Tibial artery (tissue), 4 donors: Measurements from ENCODE around the gene MGMT.

Experiments
- DNase-seq, 2 donors: peaks; one replicate each; pipeline ENCODE4 v3.0.0-alpha.2; 2019
- H3K27ac ChIP-seq, 2 donors: fragments of 200-600 bp; sonication (generic) in 1 of 2; 1 replicate in 1 of 2; 2 replicates in 1 of 2; pipeline ENCODE4 v1.5.1; 2018 to 2019; ENCODE audit warnings: mild to moderate bottlenecking in 1 of 2
- H3K27me3 ChIP-seq, 2 donors: fragments of 200-600 bp; sonication (generic) in 1 of 2; one replicate each; pipeline versions ENCODE4 v1.5.1 to v1.6.0; 2016 to 2019
- H3K36me3 ChIP-seq, 3 donors: fragments of 200-600 bp; sonication (generic) in 2 of 3; one replicate each; pipeline ENCODE4 v1.5.1; 2016 to 2019; ENCODE audit warnings: mild to moderate bottlenecking in 2 of 3
- H3K4me1 ChIP-seq, 4 donors: fragments of 200-600 bp; sonication (generic) in 2 of 4; 1 replicate in 3 of 4; 2 replicates in 1 of 4; pipeline ENCODE4 v1.5.1; 2016 to 2019
- H3K4me3 ChIP-seq, 2 donors: fragments of 200-600 bp; sonication (generic) in 1 of 2; 1 replicate in 1 of 2; 2 replicates in 1 of 2; pipeline ENCODE4 v1.5.1; 2018 to 2019; ENCODE audit warnings: mild to moderate bottlenecking in 2 of 2
- H3K9me3 ChIP-seq, 3 donors: fragments of 200-600 bp; sonication (generic) in 1 of 3; one replicate each; pipeline ENCODE4 v1.5.1; 2016 to 2019
- intact Hi-C: fragments of 100-400 bp; cut with DNase I; formaldehyde crosslinking; loops from one replicate; pipeline ENCODE4 v1.15.0; 2023; ENCODE audit warnings: low total_unique reads
- TF ChIP-seq, protein P1 (sequence below), 2 experiments: fragments of 200-600 bp in 1 of 2; fragments of 450-650 bp in 1 of 2; IDR thresholded peaks; one replicate each; pipeline ENCODE4 v1.5.1; 2017 to 2019; ENCODE audit warnings: antibody characterized with exemption in 2 of 2, mild to moderate bottlenecking in 1 of 2, moderate library complexity in 1 of 2

MGMT gene

DNA sequence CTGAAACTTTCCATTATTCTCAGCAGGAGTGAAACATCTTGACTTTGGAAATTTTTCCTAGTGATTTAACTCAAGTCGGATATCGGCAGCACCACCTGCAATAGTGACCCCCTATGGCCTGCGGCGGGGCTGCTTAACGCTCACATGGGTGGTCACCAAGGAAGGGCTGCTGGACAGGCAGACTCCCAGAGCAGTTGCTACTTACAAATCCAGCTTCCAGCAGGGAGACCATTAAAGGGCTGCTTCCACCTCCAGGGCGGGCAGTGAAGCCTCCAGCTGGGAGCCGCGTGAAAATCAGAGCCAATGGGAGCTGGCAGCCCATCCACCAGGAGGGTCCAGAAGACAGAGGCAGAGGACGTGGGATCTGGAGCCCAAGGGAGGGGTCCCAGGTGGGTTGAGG lies 122.5 kb downstream of the MGMT start:
- H3K4me3 ChIP-seq = no peak overlapping the region
- no peak overlapping the region for H3K27ac ChIP-seq
- H3K4me1 ChIP-seq = no peaks in the 10 kb centered on the region
- TF ChIP-seq, protein P1, sequence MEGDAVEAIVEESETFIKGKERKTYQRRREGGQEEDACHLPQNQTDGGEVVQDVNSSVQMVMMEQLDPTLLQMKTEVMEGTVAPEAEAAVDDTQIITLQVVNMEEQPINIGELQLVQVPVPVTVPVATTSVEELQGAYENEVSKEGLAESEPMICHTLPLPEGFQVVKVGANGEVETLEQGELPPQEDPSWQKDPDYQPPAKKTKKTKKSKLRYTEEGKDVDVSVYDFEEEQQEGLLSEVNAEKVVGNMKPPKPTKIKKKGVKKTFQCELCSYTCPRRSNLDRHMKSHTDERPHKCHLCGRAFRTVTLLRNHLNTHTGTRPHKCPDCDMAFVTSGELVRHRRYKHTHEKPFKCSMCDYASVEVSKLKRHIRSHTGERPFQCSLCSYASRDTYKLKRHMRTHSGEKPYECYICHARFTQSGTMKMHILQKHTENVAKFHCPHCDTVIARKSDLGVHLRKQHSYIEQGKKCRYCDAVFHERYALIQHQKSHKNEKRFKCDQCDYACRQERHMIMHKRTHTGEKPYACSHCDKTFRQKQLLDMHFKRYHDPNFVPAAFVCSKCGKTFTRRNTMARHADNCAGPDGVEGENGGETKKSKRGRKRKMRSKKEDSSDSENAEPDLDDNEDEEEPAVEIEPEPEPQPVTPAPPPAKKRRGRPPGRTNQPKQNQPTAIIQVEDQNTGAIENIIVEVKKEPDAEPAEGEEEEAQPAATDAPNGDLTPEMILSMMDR (IDR thresholded peaks at IDR 0.05) = no peak
- peaks cover 0 to 17% (median 0%) of the 10 kb centered on the region in 3 donors for H3K36me3 ChIP-seq
- intact Hi-C loops = no loop called here
- H3K27me3 ChIP-seq = no peaks in the 10 kb centered on the region
- peaks cover 7 to 31% (median 16%) of the 10 kb centered on the region in 3 donors for H3K9me3 ChIP-seq
- no peak for DNase-seq

DNA sequence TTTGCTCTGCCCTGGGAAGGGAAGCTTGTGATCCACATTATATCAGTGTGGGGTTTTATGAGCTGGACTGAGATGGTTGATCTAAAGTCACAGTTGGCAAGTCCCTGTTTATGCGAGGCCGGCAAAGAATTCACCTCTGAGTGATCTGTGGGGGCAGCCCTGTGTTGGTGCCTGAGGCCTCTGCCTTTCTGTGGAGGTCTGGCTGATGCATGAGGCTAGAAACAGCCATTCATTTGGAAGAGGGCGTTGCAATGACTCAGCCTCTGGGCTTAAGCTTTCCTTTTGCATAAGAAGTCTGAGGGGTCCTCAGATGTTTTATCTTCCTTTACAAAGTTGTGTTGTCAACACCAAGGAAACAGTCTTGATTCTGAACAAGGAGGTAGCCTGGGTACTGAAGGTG lies 126.9 kb downstream of the MGMT start:
- no peaks in the 10 kb centered on the region for H3K4me1 ChIP-seq
- peaks cover 0 to 4% (median 0%) of the 10 kb centered on the region in 3 donors for H3K36me3 ChIP-seq
- H3K27me3 ChIP-seq = no peaks in the 10 kb centered on the region
- intact Hi-C loops = loop anchor here (10.0 kb wide), 1 partner anchor 1239 kb away; no protein-coding TSS in a partner anchor
- no peak for DNase-seq
- peaks cover 0 to 4% (median 0%) of the 10 kb centered on the region in 3 donors for H3K9me3 ChIP-seq
- no peak overlapping the region for H3K4me3 ChIP-seq
- TF ChIP-seq, protein P1 (IDR thresholded peaks at IDR 0.05) = no peak
- no peak overlapping the region for H3K27ac ChIP-seq

DNA sequence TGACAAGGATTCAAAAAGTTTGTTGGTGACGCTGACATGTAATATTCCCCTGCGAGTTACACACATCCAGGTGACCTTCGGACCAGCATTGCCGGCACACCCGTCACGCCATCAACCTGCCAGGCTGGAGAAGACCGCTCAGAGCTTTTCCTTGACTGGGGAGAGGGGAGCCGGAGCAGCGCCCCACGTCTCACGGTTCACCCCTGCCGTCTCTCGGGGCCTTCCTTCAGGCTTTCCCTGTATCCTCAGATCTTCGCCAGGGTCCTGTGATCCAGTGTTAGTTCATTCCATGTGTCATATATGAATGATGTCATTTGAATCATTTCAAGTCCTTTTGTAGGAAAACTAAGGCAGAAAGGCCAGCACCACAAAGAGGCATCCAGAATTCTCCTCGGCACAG lies 127.8 kb downstream of the MGMT start:
- no peak for DNase-seq
- H3K4me1 ChIP-seq = no peaks in the 10 kb centered on the region
- no peak overlapping the region for H3K4me3 ChIP-seq
- intact Hi-C loops = loop anchor here (10.0 kb wide), 1 partner anchor 1240 kb away; no protein-coding TSS in a partner anchor
- H3K27ac ChIP-seq = no peak overlapping the region
- H3K9me3 ChIP-seq = peaks cover 0 to 4% (median 0%) of the 10 kb centered on the region in 3 donors
- H3K27me3 ChIP-seq = no peaks in the 10 kb centered on the region
- peaks cover 0 to 4% (median 0%) of the 10 kb centered on the region in 3 donors for H3K36me3 ChIP-seq
- TF ChIP-seq, protein P1 (IDR thresholded peaks at IDR 0.05) = no peak

DNA sequence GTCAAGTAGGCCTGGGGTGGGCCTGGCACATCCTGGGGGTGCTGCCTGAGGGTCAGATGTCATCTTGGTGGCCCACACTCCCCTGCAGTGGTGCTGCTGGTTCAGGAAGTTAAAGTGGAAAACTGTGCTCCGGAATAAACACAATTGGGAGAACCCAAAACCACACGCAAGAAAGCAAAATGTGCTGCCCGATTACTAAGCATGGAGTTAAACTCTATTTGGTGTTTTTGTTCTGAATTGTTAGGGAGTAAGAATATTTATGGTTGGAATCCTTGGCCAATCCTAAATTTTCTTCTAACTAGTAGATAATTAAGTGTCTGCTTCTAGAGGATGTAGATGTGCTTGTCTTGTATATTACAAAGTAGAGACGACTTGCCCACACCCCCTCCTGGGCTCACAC lies 131.4 kb downstream of the MGMT start:
- Histone ChIP-seq H3K36me3 (peaks cover 0 to 4% (median 0%) of the 10 kb centered on the region in 3 donors), H3K4me1 (no peaks in the 10 kb centered on the region), H3K9me3 (peaks cover 0 to 4% (median 0%) of the 10 kb centered on the region in 3 donors), H3K27me3 (no peaks in the 10 kb centered on the region), H3K4me3 (no peak overlapping the region), H3K27ac (no peak overlapping the region)
- intact Hi-C loops = loop anchor here (10.0 kb wide), 1 partner anchor 1244 kb away; no protein-coding TSS in a partner anchor
- no peak for DNase-seq
- TF ChIP-seq, protein P1 (IDR thresholded peaks at IDR 0.05) = no peak

DNA sequence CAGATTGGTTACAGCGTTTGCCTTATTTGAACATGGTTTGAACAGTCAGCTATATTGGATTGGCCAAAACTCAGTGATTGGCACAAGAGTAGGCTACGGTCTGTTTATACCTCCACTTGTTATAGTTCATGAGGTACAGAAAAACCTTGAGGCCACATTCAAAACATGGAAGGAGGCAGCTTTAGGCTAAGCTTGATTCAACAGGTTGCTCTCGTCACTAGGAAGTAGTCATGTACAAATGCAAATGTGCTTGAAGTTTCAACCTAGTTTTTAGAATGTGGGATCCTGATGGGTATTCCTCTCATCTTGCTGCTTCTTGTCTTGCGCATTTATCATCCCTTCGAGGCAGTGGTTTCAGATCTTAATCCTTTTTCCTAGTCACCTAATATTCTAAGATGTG lies 132.1 kb downstream of the MGMT start:
- no peak overlapping the region for H3K4me3 ChIP-seq
- TF ChIP-seq, protein P1 (IDR thresholded peaks at IDR 0.05) = no peak
- no peak overlapping the region for H3K27ac ChIP-seq
- H3K36me3 ChIP-seq = peaks cover 0 to 4% (median 0%) of the 10 kb centered on the region in 3 donors
- DNase-seq = no peak
- no peaks in the 10 kb centered on the region for H3K4me1 ChIP-seq
- intact Hi-C loops = loop anchor here (10.0 kb wide), 1 partner anchor 1244 kb away; no protein-coding TSS in a partner anchor
- no peaks in the 10 kb centered on the region for H3K27me3 ChIP-seq
- H3K9me3 ChIP-seq = peaks cover 0 to 4% (median 0%) of the 10 kb centered on the region in 3 donors

DNA sequence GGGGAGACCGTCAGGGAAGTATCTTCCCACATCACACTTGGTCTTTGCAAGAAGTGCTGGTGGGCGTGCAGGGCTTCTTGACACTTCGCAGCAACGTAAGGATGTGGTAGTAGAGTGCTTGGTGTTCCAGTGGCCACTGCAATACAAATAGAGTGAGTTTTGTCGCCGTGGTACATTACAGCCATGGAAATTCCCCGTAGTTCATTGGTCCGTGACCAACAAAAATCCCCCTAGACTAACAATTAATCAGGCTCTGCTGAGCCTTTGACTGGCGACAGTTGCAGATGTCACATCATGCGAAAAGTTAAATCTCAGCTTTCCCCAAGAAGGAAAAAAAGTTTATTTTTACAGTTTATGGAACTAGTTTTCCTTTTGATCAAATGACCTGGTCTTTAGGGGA lies 134.7 kb downstream of the MGMT start:
- no peaks in the 10 kb centered on the region for H3K9me3 ChIP-seq
- H3K27ac ChIP-seq = no peak overlapping the region
- intact Hi-C loops = no loop called here
- TF ChIP-seq, protein P1 (IDR thresholded peaks at IDR 0.05) = no peak
- no peaks in the 10 kb centered on the region for H3K36me3 ChIP-seq
- no peaks in the 10 kb centered on the region for H3K27me3 ChIP-seq
- H3K4me3 ChIP-seq = no peak overlapping the region
- no peaks in the 10 kb centered on the region for H3K4me1 ChIP-seq
- DNase-seq = no peak
